GM19238 (cell line): ENCODE measurements around the gene CNTFR.

Experiments
- DNase-seq: peaks from one replicate; pipeline ENCODE4 v3.0.0; 2011; ENCODE audit warnings: low spot score; ENCODE audit not compliant: insufficient read length

CNTFR gene

GRCh38 chr9:34508951-34509350, 80.6 kb downstream of the CNTFR start:
- no peak for DNase-seq

GRCh38 chr9:34508463-34508862, 81.1 kb downstream of the CNTFR start:
- DNase-seq: no peak

- no peak for DNase-seq
These were observed 81.6 kb downstream of the CNTFR start for GRCh38 chr9:34507966-34508365.

- no peak for DNase-seq
These were observed 82.0 kb downstream of the CNTFR start for GRCh38 chr9:34507556-34507955.

DNA sequence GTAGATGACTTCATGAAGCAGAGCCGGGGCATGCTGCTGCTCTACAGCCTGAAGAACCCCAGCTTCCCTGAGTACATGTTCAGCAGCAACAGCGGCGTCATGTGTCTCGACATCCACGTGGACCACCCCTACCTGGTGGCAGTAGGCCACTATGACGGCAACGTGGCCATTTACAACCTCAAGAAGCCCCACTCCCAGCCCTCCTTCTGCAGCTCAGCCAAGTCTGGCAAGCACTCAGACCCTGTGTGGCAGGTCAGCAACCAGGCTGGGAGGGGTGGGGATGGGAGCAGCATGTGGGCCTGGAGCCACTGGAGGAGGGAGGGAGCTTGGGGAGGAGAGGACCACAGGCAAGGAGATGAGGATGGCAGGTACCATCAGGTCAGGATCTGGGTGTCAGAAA, 82.9 kb downstream of the CNTFR start:
- DNase-seq: no peak

DNA sequence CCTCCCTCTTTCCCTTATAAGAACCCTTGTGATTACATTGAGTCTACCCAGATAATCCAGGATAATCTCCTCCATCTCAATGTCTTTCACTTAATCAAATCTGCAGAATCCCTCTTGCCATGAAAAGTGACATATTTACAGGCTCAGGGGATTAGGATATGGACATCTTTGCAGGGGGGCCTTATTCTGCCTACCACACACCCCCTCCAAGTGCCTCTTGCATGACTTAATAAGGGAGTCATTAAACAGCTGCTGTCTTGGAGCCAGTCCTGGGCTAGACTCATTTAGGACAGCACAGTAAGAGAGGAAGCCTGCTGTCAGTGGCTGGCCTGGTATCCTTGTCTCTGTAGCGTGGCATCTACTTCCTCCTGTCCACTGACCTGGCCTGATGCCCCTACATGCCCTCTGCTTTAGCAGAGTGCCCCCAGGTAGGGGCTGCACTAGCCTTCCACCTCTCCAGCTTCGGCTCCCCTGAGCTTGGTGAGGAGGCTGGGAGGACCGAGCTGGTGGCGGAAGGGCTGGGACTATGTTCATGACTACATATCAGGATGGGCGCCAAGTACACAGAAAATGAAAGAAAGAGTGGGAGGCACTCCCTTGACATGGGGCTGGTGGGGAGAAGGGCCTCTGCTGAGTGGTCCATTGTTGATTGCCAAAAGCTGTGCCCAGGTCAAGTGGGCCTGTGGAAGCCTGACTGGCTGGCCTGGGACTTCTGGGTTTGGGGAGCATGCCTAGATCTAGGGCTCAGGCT, 84.0 kb downstream of the CNTFR start:
- DNase-seq: no peak

DNA sequence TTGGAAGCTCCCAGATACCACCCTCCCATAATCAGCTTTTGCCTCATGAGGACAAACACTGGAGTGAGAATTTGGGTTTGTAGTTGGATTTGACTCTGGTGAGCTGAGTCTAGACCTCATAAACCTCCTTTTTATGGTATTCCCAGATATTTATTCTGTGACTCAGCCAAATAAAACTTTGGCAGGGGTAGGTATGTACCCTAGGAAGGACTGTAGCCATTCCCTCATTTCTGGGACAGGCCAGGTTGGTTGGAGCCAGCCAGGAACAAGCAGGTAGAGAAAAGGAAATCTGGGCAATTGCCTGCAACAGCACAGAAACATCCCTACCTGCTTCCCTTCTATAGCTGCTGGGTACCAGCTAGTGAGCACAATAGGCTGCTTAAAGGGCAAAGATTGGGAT, 86.1 kb downstream of the CNTFR start:
- DNase-seq: no peak

GRCh38 chr9:34502891-34503290, 86.6 kb downstream of the CNTFR start:
- DNase-seq: no peak

- DNase-seq: no peak
These were observed 87.1 kb downstream of the CNTFR start for GRCh38 chr9:34502471-34502870.

DNA sequence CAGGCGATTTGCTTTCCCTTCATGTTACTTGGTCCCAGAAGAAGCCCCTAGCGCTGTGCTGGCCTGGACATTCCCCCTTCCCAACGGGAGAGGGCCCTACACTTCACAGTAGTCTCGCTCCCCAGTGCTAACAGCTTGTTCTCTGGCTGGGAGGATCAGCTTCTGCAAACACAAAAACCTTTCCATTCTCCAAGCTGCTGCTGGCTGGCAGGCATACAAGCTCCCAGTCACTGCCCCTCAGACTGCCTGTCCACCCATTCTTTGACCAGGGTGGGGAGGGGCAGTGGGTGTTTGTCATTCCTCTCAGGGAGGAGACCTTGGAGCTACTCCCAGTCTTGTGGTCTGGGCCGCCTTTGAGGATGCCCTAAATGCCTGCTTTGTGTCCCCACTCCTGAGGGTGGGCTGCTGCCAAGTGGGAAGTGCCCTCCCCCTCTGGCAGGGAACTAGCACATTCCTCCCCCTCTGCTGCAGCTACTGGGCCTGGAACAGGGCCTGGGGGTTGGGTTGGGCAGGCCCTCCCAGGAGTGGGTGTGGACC, 87.6 kb downstream of the CNTFR start:
- DNase-seq: no peak
